M059J (cell line): ENCODE measurements around the gene CSTPP1. TPM values are rescaled to one million over a fixed set of nuclear protein-coding genes. Genes with fewer than 3 reads are reported as not detected.
"Not testable (repeated sequence)": the region's sequence is repeated elsewhere in the genome, so short reads cannot be mapped to it uniquely, and the experiment has no call there.

Experiments used
- DNase-seq: peaks from one replicate; pipeline ENCODE4 v3.0.0-alpha.2; 2012; ENCODE audit warnings: low read depth
- total RNA-seq: library from RNA; depleted of rRNA; stranded (reverse); fragments of >200 nt; shearing (Covaris generic); gene quantifications from 2 replicates; pipeline ENCODE4 v1.2.3, GENCODE V29; 2014

CSTPP1 gene
- total RNA-seq, 1 experiment from 2014 or later = 46.6 TPM

DNA sequence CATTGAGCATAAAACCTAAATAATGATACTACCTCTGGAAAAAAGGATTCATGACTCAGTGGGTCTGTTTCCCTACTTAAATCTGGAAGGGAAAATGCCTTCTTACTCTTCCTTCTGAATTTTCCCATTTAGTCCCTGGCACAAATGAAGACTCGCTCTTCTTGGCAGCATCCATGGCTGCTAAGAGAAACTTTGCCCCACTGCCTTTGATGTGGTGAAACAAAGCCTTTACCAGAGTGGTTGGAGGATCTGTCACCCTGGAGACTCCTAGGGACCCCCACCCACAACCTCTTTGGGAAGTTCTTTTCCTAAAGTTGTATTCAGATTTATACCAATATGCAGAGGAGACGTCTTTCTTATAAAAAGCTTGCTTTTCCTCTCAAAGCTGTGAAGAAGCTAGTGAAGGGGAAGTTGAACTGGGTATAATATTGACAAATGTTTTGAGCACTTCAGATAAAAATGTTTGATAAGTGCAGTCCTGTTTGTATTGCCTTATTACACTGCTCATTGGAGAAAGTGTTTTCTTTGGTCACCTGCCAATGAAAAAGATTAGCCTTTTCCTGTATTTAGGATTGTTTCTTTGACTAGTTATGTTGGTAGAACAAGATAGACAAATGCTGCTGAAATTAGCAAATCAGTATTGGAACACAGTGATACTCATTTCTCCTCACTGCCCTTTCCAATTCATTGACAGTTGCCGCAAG, 162.8 kb downstream of the CSTPP1 start:
- DNase-seq = peak; percentile 31

DNA sequence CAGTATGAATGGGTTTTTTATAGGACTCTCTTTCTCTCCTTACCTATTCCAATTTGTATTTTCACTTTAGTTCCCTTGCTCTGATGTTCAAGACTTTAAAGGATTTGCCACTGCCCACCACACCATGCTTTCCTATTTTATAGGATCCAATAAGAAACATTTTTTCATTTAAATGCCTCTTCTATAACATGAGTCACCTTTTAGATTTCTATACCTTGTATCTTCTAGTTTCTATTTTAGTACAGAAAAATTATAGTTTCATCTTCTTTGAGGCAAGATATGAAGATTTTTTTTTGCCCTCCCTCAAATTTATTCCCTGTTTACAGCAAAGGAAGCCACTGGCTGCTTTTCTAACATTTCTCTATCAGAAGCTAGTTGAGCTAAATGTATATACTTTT, 163.4 kb downstream of the CSTPP1 start:
- DNase-seq = no peak

DNA sequence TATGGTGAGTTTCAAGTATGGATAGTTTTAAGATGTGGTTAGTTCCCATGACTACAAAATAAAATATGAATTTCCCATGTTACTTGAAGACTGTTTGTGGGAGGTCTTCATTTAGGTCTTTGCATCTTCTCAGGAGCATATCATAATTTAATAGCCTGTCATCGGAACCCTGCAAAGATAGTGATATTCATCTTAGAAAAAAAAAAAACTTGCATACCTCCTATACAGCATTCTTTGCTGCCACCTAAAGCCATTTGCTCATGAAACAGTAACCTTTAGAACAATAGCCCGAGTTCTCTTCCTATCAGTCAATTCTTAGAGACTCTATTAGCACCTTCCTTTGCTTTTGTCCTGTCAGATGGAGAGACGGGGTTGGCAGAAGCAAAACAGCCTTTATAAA, 164.8 kb downstream of the CSTPP1 start:
- no peak for DNase-seq

DNA sequence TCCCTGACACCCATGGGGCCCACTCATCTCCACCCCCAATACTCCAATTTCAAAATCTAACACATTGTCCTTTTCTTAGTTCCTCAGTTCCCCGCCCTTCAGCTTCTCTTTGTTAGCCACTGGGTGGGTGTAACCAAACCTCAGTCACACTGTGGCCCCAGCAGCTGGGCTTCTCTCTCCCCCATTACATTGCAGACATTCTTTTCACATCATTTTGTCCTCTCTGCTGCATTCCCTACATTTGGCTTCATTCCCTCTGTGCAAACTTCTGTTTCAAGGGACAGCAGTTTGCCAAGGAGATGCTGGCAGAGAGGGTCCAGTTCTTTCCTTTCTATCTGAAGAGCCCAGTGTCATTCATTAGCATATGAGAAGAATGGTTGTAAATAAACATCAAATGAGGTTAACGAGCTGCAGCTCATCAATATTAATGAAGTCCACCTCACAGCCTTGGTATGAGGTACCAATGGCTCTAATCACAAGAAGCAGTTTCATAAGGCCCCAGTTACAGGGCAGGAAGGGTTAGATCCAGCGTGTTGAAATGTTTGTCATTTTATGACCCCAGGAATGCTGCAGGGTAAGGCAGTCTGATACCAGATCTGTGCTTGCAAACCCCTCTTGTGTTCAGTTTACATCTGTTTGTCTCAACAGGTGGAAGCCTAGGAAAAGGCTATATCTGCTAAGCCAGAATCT, 167.8 kb downstream of the CSTPP1 start:
- DNase-seq = peak; percentile 57

DNA sequence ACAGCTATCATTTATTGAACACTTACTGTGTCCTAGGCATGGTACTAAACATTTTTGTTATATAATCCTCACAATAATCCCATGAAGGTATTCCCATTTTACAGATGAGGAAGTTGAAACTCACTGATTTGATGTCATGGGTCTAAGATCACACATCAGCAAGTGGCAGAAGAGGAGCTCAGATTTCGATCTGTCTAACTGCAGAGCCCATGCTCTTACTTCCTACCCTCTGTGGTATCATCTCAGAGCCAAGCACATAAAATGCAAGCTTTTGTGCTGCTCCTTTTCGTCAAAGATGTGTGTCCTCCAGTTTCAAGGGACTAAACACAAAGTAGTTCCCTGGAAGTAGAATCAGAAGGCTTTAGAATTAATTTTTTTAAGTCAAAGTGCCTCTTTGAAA, 169.0 kb downstream of the CSTPP1 start:
- no peak for DNase-seq

DNA sequence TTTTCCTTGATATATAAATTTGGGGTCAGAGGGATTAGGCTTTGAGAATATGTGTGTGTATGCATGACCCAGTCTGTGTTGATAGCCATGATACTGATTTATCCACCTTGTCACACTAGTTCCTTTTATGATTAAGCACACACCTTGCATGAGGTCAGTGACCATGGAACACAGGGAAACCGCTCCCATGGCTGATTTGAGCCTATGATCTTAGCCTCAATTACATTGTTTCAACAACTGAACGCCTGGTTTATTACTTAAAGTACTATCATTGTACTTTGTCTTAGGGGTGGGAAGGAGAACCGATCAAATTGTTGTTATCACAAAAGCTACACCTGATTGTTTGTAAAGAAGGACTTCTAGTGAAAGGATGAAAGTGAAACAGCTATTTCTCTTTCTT, 169.4 kb downstream of the CSTPP1 start:
- no peak for DNase-seq

DNA sequence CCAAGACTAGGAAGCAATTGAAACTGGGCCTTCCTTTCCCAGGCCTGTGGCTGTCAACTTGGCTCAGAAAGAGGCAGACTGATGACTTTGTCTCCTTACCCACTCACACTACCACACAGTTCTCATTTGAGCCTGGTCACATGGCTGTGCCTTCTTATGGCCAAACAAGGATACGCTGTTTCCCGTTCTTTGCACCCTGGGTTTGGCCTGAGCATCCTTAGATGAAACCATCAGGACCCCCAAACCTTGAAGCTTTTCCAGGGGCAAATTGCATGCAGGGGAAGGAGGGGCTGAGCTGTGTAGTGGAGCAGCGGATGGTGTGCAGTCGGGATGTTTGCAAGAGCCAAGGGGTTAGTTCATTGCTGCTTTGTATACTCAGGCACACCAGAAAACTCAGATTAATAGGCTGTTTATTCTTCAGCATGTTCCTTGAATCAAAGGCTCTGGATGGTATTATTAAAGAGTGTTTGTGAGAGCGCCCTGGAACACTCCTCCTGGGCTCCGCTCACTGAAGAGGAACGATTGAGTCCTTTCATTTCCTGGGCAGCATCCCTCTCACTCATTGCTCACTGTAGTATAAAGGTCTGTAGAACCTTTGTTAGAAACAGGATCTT, 170.3 kb downstream of the CSTPP1 start:
- DNase-seq = no peak

DNA sequence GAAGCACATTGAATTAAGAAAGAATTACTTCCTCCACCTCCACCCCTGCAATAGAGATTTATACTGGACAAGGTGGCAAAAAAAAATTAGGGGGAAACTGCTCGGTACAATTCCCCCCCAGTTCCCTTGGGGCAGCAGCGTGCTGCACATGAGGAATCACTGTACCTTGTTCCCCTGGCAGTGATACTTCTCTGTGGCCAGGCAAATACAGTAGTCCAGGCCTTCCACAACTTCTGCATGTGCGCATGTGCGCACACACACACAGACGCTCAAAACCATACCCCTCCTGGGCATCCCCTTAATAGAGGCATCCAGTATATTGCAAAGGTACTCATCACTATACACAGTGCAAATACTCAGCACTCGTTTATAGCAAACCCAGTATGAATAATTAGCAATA, 171.2 kb downstream of the CSTPP1 start:
- no peak for DNase-seq

DNA sequence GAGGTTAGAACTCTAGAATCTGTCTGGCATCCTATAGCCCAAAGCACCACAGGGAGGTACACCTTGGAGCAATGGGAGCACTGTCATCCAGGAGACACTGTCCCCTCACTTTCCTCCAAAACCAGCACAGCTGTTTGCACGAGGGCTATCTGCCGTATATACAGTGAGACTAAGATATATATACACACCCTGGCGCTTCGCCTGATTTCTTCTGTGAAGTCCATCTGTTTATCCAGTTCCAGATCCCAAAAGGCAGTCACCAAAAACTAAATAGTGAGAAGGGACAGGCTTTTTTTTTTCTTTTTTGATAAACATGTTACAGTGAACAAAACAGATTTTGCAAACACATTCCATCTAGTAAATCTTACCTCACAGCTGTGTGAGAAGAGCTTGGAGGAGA, 171.7 kb downstream of the CSTPP1 start:
- DNase-seq = no peak

DNA sequence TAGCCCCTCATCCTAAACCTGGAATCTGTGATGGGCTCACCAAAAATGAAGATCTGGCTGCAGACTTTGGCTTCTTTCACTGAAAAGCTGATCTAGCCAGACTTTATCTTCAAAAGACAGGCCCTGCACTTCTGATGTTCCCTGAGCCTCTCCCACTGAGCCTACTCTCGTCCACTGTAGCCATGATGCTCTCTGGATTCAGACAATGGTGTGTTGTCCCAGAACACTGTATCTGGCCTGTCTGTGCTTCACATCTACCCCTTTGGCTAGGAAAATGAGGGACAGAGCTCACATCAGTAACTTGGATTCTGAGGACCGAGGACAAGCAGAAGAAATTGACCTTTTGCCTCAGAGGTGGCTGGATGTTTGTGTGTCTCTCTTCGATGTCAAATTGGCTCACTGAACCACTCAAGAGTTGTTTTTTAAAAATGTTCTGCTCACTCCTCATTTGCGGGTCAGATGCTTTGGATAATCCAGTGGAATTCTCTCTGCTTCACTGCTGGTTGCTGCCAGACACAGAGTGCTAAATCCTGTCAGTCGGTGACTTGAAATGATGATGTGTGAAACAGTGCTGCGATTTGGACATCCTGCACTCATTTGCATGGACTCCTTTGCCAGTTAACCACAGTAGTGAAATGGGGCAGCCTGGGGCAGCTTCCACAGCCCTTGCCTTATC, 172.6 kb downstream of the CSTPP1 start:
- DNase-seq = no peak

DNA sequence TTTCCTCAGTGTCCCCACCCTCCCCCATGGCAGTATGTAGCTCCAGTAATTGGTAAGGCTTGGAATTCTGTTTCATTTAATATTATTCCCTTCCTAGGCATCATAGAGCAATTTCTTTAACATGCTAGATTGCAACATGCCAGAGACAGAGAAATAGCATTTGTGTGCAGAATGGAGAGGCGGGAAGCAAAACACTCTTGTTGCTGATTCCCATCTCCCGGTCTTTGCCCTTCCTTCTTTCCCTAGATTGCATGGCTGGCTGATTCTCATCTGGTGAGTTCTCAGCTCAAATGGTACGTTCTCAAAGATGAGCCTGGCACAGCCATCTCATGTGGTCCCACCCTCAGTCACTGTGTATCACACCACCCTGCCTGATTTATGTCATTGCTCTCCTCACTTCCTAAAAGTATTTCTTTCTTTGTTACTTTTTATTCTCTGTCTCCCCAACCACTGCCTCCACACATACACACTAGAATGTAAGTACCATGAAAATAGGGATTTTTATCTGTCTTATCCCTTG, 173.2 kb downstream of the CSTPP1 start:
- DNase-seq = no peak

DNA sequence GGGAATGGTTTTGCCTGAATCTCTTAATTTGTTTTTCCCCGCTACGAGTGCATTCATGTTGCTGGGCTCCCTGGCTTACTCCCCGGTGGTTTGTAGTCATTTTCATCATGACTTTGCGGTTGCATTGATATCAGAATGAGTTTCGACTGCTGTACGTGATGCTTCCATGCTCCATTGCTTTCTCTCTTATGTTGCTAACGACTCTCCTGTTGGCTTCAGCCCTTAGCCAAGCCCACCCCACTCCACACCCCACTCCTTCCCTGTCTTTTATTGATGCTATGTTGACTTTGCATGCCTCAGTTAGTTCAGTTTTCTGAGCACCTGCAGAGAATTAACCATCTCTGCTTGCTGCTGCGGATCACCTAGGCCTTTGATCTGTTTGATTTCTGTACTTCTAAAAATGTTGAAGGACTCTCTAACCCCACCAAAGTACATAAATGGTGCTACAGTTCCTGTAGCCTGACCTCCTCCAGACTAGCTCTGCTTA, 174.8 kb downstream of the CSTPP1 start:
- no peak for DNase-seq

DNA sequence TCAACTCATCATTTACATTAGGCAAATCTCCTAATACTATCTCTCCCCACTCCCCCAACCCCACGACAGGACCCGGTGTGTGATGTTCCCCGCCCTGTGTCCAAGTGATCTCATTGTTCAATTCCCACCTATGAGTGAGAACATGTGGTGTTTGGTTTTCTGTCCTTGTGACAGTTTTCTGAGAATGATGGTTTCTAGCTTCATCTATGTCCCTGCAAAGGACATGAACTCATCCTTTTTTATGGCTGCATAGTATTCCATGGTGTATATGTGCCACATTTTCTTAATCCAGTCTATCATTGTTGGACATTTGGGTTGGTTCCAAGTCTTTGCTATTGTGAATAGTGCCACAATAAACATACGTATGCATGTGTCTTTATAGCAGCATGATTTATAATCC, 176.4 kb downstream of the CSTPP1 start:
- not testable (repeated sequence) for DNase-seq

DNA sequence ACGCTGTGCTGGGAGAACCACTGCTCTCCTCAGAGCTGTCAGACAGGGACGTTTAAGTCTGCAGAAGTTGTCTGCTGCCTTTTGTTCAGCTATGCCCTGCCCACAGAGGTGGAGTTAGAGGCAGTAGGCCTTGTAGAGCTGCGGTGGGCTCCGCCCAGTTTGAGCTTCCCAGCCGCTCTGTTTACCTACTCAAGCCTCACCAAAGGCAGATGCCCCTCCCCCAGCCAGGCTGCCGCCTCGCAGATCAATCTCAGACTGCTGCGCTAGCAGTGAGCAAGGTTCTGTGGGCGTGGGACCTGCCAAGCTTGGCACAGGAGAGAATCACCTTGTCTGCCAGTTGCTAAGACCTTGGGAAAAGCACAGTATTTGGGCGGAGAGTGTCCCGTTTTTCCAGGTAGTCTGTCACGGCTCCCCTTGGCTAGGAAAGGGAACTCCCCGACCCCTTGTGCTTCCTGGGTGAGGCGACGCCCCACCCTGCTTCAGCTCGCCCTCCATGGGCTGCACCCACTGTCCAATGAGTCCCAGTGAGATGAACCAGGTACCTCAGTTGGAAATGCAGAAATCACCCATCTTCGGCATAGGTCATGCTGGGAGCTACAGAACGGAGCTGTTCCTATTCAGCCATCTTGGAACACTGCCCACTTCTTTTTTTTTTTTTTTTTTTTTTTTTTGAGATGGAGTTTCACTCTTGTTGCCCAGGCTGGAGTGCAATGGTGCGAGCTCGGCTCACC, 182.6 kb downstream of the CSTPP1 start:
- DNase-seq = not testable (repeated sequence)

DNA sequence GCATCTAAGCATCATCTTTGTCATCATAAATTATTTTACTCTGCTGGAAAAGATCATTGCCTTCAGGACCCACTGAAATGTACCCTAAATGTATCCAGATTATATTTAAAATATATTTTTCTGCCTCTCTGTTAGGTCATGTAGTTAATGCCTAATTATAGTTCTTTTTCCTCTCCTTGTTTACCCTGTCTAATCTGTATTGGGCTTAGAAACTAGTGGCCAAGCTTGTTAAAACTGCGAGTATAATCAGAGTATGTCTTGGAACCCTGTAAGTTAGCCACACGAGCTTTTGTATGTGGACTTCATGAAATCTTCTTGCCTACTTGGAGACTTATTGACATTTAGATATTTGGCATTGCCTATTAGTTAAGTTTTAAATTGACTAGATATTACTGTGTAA, 184.5 kb downstream of the CSTPP1 start:
- DNase-seq = no peak

DNA sequence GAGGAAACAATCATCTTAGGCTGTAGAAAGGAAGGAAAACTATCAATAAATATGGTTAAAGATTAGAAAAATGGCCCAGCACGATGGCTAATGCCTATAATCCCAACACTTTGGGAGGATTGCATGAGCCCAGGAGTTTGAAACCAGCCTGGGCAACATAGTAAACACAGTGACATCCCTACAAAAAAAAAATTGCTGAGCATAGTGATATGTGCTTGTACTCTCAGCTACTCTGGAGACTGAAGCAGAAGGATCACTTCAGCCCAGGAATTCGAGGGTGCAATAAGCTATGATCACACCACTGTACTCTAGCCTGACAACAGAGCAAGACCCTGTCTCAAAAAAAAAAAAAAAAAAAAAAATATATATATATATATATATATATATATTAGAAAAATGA, 185.2 kb downstream of the CSTPP1 start:
- no peak for DNase-seq

DNA sequence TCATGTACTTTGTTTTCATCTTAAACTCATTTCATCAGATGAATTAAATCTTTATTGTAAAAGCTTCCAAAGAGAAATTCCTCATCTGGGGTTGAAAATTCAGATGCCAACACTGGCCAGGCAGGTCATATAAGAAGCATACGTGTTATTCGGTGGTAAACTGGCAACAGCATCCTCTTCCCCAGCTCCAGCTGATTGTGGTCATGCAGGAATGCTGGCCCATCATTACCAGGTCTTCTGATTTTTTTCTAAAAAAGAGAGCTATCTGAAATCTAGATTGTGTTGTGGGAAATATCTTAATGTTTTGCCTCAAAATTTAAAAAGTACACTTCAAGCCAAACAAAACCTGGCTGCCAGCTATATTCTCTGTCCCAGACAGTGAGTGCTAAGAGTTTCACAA, 186.5 kb downstream of the CSTPP1 start:
- DNase-seq = no peak

DNA sequence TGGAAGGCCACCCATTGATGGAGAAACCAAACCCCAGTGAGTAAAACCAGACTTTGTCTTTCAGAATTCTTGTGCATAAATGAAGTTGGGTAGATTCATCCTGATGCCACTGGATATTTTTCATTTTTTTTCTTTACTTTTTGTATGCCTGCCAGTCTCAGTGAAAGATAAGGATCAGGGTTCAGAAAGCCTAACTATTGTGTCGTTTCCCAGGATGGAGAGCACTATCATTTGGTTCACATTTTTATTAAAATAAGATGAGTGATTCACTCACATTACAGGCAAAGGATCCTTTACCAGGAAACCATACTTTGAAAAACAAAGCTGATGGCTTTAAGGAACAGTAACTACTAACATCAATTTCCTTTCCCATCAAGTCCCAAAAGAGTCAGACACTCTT, 188.1 kb downstream of the CSTPP1 start:
- peak; percentile 30 for DNase-seq

DNA sequence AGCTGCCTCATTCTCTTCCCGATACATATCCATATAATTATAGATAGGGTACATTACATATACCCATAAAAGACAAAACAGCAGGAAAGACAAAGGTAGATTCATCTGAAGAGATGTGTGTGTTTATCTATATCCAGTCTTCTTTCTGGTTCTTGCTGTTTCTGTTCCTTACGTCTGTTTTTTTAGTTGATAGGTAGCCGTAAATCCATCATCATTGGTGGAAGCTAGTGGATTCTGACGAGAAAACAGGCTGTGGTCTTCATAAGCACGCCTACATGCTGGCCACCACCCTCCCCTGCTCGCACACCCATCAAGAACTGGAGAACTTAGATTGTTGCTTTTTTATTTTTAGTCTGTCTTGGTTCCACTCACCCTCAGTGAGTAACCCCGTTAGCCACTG, 188.5 kb downstream of the CSTPP1 start:
- no peak for DNase-seq

DNA sequence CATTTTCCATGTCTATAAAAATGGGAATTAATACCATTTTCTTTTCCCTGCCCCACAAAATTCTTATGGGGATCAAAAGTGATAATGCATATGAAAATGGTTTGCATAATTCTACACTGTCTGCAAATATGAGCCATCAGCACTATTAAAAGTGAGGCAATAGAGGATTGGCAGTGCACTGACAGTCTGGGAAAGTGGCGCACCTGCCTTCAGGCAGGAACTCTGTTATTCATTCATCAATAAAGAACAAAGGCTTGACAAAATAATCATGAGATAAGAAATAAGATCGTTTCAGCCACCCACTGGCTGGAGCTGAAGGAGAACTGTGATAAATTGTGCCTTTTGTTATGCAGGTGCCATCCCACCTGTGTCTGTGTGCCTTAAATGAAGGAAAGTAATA, 190.7 kb downstream of the CSTPP1 start:
- no peak for DNase-seq

DNA sequence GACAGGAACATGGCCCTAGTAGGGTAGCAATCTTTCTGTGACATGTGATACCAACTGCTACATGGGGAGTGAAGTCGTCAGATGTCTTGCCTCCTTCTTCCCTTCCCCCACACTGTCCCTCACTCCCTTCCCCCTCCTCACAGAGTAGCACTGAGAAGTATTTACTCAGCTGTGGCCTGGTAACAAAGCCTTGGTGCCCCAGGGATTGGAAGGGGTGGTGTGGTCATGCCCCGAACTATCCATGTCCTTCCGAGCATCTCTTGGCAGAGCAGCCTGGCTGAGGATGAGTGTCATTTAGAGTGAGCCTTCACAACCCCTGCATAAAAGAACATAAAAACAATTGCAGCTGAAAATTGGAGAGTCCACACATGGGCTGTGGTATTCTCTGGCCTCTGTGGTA, 194.0 kb downstream of the CSTPP1 start:
- no peak for DNase-seq

DNA sequence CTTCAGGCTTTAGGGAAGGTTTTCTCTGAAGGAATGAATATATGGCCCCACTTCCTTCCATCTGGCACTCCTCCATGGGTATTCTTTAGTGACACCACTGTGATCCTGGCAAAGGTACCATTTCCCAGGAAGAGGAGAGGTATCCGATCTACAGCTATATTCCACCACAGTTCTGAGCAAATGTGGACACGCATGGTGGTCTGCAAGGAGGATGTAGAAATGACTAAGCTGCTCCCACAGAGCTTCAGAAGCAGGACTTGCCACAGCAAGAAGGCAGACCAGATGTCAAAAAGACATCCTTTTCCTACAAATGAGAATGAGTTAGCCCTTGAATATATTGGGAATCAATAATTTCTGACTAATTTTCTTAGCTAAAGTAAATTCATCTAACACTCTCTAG, 194.6 kb downstream of the CSTPP1 start:
- DNase-seq = no peak
